Hepatocyte (in vitro differentiated cells): ENCODE results near the gene WASF2. TPM values are rescaled to one million over a fixed set of nuclear protein-coding genes. Genes with fewer than 3 reads are reported as not detected.

Source experiments
- DNase-seq: peaks from one replicate; pipeline ENCODE4 v3.0.0-alpha.2; 2016; ENCODE audit warnings: low spot score
- H2AFZ ChIP-seq: fragments of 200-600 bp; sonication (generic); 2 replicates; pipeline ENCODE4 v1.6.0; 2016; ENCODE audit warnings: antibody characterized with exemption, mild to moderate bottlenecking
- H3K27ac ChIP-seq: fragments of 200-600 bp; sonication (generic); 2 replicates; pipeline ENCODE4 v1.5.1; 2016; ENCODE audit warnings: mild to moderate bottlenecking
- H3K27me3 ChIP-seq: fragments of 200-600 bp; sonication (generic); 2 replicates; pipeline ENCODE4 v1.6.1; 2016
- H3K36me3 ChIP-seq: fragments of 200-600 bp; sonication (generic); replicated peaks from 2 replicates; pipeline ENCODE4 v1.5.1; 2016; ENCODE audit warnings: low read depth; ENCODE audit not compliant: insufficient read depth
- H3K4me1 ChIP-seq: fragments of 200-600 bp; sonication (generic); 2 replicates; pipeline ENCODE4 v1.5.1; 2016; ENCODE audit warnings: mild to moderate bottlenecking, moderate library complexity; ENCODE audit not compliant: insufficient read depth
- H3K4me2 ChIP-seq: fragments of 200-600 bp; sonication (generic); 2 replicates; pipeline ENCODE4 v1.6.0; 2016
- H3K4me3 ChIP-seq: fragments of 200-600 bp; sonication (generic); 2 replicates; pipeline ENCODE4 v1.5.1; 2016; ENCODE audit warnings: mild to moderate bottlenecking
- H3K79me2 ChIP-seq: fragments of 200-600 bp; sonication (generic); 2 replicates; pipeline ENCODE4 v1.6.0; 2017; ENCODE audit warnings: mild to moderate bottlenecking
- H3K9me2 ChIP-seq: fragments of 200-600 bp; sonication (generic); replicated peaks from 2 replicates; pipeline ENCODE4 v1.6.0; 2017; ENCODE audit warnings: mild to moderate bottlenecking; ENCODE audit not compliant: insufficient read depth
- H3K9me3 ChIP-seq: fragments of 200-600 bp; sonication (generic); 2 replicates; pipeline ENCODE4 v1.5.1; 2016; ENCODE audit warnings: low read depth, mild to moderate bottlenecking
- H4K20me1 ChIP-seq: fragments of 200-600 bp; sonication (generic); 2 replicates; pipeline ENCODE4 v1.6.0; 2016; ENCODE audit warnings: mild to moderate bottlenecking; ENCODE audit not compliant: insufficient read depth, poor library complexity, severe bottlenecking
- EZH2 ChIP-seq: fragments of 200-600 bp; sonication (generic); IDR thresholded peaks from 2 replicates; pipeline ENCODE4 v1.6.1; 2016; ENCODE audit warnings: antibody characterized with exemption, mild to moderate bottlenecking, borderline replicate concordance
- EZH2phosphoT487 ChIP-seq: fragments of 200-600 bp; sonication (generic); IDR thresholded peaks from one replicate; pipeline ENCODE4 v1.6.1; 2018; ENCODE audit warnings: antibody characterized with exemption, mild to moderate bottlenecking, low read depth, moderate library complexity; ENCODE audit not compliant: unreplicated experiment, severe bottlenecking
- WGBS: methylation state at CpG from one replicate; pipeline ENCODE4 v1.1.6; 2016; ENCODE audit warnings: low lambda C conversion rate; ENCODE audit errors: missing lambda C conversion rate; 5-methylcytosine and 5-hydroxymethylcytosine counted together
- polyA plus RNA-seq: library from polyadenylated mRNA; unstranded; fragments of >200 nt; fragmentation: Nextera tagmentation; extraction: Ambion mirVana; gene quantifications from 2 replicates; pipeline ENCODE4 v1.2.1, GENCODE V29; 2016
- total RNA-seq: library from RNA; depleted of rRNA; stranded (reverse); fragments of >200 nt; gene quantifications from 2 replicates; pipeline ENCODE4 v1.2.3, GENCODE V29; 2014
- TF ChIP-seq, protein P1 (sequence below): fragments of 200-600 bp; sonication (generic); IDR thresholded peaks from 2 replicates; pipeline ENCODE4 v1.5.1; 2016; ENCODE audit warnings: antibody characterized with exemption, mild to moderate bottlenecking; ENCODE audit not compliant: poor library complexity

WASF2 gene
- total and polyA plus RNA-seq, 2 experiments from 2014 or later = 28.5 to 45.6 TPM

DNA sequence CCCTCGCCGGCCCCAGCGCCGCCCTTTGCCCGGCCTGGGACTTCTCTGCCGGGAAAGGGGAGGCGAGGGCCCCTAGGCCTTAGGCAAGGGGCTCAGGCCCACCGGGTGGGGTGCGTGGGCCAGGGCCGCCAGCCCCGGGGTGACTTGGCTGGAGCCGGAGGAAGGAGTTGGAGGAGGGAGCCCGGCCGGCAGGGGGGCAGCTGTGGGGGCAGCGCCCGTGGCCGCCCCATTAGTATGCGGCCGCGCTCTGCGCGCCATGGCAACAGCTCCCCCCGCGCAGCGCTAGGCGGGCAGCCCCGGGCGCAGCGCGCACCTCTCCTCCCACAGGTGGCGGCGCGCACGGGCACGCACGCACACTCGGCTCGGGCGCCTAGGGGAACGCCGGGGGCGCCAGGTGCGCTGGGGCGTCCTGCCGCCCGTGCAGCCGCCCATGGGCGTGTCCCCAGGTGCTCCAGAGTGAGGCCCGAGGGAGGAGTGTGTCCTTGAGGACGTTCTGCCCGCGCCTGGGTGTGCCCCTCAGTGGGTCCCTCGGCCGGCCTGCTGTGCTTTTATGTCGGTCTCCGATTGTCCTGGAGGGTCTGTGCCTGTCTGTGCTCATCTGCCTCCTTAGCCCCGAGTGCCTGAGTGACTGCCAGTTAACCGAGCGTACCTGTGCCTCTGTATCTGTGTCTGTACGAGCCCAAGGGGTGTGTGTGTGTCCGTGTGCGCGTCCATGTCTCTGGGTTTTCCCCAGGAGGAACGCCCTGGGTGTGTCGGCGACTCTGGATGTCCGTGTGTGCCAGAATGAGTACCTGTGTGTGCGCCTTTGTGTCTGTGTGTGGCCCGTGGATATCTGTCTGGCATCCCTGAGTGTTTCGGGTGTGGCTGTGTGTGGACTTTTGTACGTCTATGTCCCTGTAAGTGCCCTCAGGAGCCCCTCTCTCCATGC lies 38.2 kb upstream of the WASF2 start:
- no peaks in the 10 kb centered on the region for H4K20me1 ChIP-seq
- no peaks in the 10 kb centered on the region for H3K27me3 ChIP-seq
- peaks cover 63% of the 10 kb centered on the region for H3K4me1 ChIP-seq
- H3K36me3 ChIP-seq = no peaks in the 10 kb centered on the region
- H2AFZ ChIP-seq = peak overlapping the region; percentile 20
- 6% methylated on average over 58 of the region's 71 CpGs for WGBS
- H3K4me3 ChIP-seq = peak overlapping the region; percentile 46
- H3K4me2 ChIP-seq = peak overlapping the region; percentile 97
- H3K9me2 ChIP-seq = no peaks in the 10 kb centered on the region
- DNase-seq = peak; percentile 94
- H3K9me3 ChIP-seq = no peaks in the 10 kb centered on the region
- TF ChIP-seq, protein P1, sequence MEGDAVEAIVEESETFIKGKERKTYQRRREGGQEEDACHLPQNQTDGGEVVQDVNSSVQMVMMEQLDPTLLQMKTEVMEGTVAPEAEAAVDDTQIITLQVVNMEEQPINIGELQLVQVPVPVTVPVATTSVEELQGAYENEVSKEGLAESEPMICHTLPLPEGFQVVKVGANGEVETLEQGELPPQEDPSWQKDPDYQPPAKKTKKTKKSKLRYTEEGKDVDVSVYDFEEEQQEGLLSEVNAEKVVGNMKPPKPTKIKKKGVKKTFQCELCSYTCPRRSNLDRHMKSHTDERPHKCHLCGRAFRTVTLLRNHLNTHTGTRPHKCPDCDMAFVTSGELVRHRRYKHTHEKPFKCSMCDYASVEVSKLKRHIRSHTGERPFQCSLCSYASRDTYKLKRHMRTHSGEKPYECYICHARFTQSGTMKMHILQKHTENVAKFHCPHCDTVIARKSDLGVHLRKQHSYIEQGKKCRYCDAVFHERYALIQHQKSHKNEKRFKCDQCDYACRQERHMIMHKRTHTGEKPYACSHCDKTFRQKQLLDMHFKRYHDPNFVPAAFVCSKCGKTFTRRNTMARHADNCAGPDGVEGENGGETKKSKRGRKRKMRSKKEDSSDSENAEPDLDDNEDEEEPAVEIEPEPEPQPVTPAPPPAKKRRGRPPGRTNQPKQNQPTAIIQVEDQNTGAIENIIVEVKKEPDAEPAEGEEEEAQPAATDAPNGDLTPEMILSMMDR = no peak
- TF ChIP-seq EZH2 (no peak), EZH2phosphoT487 (no peak)
- peaks cover 30% of the 10 kb centered on the region for H3K79me2 ChIP-seq
- H3K27ac ChIP-seq = peak overlapping the region; percentile 99

DNA sequence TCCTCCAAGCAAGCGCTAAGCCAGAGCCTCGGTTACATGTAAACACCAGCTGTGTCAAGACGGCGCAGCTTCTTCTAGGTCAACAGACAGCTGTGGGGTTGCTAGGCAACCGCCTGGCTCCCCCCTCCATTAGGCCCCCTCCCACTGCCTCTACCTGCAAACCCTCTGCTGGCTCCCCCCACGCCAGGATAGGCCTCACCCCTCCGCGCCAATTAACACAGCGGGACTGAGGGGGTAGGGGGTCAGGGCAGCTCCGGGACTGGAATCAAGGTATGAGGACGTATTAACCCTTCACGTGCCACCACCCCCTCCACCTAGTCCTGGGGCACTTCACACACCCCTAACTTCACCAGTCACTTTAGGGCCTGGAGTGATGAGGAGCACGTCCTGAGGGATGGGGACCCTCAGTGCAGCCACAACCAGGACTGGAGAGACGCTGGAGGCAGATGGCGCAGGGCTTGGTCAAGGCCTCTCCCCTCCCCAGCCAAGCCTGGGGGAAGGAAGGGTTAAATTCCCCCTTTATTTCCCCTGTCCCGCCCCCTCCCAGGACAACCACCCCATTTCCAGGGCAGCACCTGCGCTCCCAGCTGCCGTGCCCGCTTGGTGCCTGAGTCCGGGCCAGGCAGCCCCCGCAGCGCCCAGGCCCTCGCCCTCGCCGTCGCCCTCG lies 37.4 kb upstream of the WASF2 start:
- no peaks in the 10 kb centered on the region for H3K9me3 ChIP-seq
- no peaks in the 10 kb centered on the region for H3K27me3 ChIP-seq
- H3K36me3 ChIP-seq = no peaks in the 10 kb centered on the region
- H3K4me3 ChIP-seq = peak overlapping the region; percentile 46
- H3K9me2 ChIP-seq = no peaks in the 10 kb centered on the region
- no peaks in the 10 kb centered on the region for H4K20me1 ChIP-seq
- H3K4me1 ChIP-seq = peaks cover 71% of the 10 kb centered on the region
- WGBS = 9% methylated on average over 18 of the region's 27 CpGs
- H3K4me2 ChIP-seq = peak overlapping the region; percentile 97
- H3K27ac ChIP-seq = peak overlapping the region; percentile 99
- peak; percentile 92 for DNase-seq
- peak overlapping the region; percentile 20 for H2AFZ ChIP-seq
- no peak for TF ChIP-seq EZH2phosphoT487
- no peak for TF ChIP-seq EZH2
- TF ChIP-seq, protein P1 = no peak
- peaks cover 30% of the 10 kb centered on the region for H3K79me2 ChIP-seq

GRCh38 chr1:27526569-27527222 lies 36.7 kb upstream of the WASF2 start:
- Histone ChIP-seq H4K20me1 (no peaks in the 10 kb centered on the region), H3K27ac (peak overlapping the region; percentile 99), H3K4me2 (peak overlapping the region; percentile 97), H3K79me2 (peaks cover 30% of the 10 kb centered on the region), H3K9me3 (no peaks in the 10 kb centered on the region), H3K9me2 (no peaks in the 10 kb centered on the region), H3K36me3 (no peaks in the 10 kb centered on the region), H3K27me3 (no peaks in the 10 kb centered on the region), H3K4me3 (peak overlapping the region; percentile 15), H2AFZ (no peak overlapping the region), H3K4me1 (peaks cover 78% of the 10 kb centered on the region)
- 28% methylated on average over 10 of the region's 10 CpGs for WGBS
- TF ChIP-seq, protein P1 = no peak
- TF ChIP-seq EZH2 = no peak
- DNase-seq = no peak
